Activated CD4-positive, CD25-positive, alpha-beta regulatory T cell treated with anti-CD3 and anti-CD28 coated beads, Interleukin-2, amount 50 U/mL, for 16 hours (primary cell): ENCODE data around the gene CDH13.

Experiments
- DNase-seq: peaks from one replicate; pipeline ENCODE4 v3.0.0-alpha.2; 2020; ENCODE audit warnings: low read depth, low spot score

CDH13 gene

DNA sequence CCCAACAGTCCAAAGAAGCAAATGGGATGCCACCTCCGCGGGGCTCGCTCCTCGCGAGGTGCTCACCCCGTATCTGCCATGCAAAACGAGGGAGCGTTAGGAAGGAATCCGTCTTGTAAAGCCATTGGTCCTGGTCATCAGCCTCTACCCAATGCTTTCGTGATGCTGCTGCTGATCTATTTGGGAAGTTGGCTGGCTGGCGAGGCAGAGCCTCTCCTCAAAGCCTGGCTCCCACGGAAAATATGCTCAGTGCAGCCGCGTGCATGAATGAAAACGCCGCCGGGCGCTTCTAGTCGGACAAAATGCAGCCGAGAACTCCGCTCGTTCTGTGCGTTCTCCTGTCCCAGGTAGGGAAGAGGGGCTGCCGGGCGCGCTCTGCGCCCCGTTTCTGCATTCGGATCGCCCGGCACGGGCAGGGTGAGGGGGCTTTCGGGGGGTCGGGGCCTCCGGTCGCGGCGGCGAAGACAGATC is at the start of gene CDH13:
CDH13 (plus strand) TSS at position 179 of the 471 bp plus-strand sequence.
- no peak for DNase-seq

DNA sequence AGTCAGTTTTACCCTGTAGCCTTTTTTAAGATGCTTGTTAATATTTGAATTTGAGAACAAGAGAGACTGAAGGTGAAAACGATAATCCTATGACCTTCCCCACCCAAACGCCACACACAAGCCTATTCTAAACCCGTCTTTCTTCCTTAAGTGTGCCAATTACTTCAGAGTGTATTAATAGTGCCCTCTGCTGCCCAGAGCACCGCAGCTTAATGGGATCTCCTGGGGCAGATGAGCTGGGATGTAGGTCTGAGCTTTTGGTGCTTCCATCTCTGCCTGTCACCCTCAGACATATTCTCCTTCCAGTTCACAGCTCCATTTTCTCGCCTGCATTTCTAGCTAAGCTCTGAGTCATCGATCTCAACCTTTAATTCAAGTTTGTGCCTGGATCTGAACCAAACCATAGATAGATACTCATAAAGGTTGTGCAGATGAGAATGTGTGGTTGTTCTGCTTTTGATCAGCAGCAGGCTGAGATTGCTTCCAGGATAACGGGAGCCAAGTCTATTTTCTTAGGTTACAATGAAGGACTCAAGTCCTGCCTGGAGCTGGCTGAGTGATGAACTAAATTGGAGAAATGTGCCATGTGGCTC is 46.4 kb upstream of the CDH13 start:
- DNase-seq, result no peak

GRCh38 chr16:82582975-82583374 is 43.8 kb upstream of the CDH13 start:
- DNase-seq, result no peak

DNA sequence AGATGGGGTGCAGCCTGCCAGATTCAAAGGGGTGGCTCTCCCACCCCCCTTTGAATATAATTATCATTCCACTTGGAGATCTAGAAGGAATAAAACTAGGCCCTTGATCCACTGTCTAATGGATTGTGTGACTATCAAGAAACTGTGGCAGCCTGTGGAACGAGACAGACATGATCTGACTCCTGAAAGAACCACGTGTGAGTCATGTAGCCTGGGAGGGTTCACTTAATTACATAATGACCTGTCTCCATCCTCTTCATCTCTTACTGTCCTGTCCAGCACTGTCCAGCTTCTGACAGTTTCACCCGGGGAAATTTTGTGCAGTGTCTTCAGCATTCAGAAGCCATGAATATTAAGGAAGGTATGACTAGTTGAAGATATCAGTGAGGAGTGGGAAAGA is 43.3 kb upstream of the CDH13 start:
- no peak for DNase-seq

- DNase-seq, result no peak
Measured at GRCh38 chr16:82584553-82585152, 42.1 kb upstream of the CDH13 start.

DNA sequence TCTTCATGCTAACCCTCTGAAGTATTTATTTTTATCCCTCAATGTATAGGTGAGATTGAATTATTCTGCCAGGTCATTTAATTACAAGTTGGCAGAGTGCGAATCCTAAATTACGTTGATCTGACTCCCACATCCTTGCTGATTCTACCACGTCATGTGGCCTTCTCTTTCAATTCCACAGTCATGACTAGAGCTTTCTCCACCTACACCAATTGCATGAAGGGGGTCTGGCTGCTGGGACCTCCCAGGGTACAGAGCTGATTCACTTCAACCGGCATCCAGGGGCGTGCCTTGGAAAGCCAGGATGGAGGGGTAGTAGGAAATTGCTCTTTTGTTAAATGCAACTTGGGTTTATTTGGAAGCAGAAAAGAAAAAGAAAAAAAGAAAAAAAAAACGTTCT is 41.1 kb upstream of the CDH13 start:
- no peak for DNase-seq

DNA sequence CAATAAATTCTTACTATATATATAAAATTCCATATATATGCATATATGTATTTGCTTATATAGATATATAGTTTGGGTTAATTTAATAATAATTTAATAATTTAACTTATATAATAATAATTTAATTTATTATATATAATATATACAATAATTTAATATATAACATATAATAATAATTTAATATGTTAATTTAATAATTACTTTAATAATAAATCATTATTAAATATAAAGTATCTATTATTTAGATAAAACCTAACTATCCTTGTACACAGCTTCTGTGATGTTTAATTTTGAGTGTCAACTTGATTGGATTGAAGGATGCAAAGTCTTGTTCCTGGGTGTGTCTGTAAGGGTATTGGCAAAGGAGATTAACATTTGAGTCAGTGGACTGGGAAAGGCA is 40.6 kb upstream of the CDH13 start:
- no peak for DNase-seq

GRCh38 chr16:82587289-82587688 is 39.5 kb upstream of the CDH13 start:
- no peak for DNase-seq

DNA sequence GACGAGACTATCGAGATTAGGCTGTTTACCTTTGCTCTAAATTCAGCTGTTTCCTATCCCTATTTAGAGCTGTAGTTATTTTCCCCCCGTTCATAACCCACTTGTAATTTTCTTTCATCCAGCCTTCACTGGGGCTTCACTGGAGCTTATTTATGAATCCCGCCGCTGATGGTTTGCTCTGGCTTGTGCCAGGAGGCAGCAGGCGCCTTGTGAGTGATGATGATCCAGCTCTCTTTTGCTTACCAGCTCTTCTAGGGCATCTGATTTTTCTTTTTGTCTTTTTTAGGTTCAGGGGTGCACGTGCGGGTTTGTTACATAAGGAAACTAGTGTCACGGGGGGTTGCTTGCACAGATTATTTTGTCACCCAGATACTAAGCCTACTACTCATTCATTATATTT is 37.4 kb upstream of the CDH13 start:
- no peak for DNase-seq

- no peak for DNase-seq
Measured at GRCh38 chr16:82594114-82594513, 32.7 kb upstream of the CDH13 start.

DNA sequence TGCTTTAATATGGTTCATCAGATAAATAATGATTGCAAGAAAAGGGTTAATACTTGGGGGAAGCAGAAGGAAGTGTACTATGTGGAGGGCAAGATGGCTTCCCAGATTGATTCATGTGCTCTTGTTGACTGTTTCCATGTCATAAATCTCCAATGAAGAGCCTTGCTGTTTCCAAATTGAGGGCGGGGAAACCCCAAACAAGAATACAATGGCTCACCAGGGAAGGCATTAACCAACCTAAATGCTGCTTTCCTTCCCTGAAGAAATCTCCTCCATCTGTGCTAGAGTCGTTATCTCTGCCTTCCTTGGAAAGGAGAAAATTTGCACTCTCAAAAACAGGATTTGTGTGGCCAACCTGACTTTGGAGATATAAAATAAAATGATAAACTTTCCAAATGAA is 28.0 kb upstream of the CDH13 start:
- DNase-seq, result no peak

DNA sequence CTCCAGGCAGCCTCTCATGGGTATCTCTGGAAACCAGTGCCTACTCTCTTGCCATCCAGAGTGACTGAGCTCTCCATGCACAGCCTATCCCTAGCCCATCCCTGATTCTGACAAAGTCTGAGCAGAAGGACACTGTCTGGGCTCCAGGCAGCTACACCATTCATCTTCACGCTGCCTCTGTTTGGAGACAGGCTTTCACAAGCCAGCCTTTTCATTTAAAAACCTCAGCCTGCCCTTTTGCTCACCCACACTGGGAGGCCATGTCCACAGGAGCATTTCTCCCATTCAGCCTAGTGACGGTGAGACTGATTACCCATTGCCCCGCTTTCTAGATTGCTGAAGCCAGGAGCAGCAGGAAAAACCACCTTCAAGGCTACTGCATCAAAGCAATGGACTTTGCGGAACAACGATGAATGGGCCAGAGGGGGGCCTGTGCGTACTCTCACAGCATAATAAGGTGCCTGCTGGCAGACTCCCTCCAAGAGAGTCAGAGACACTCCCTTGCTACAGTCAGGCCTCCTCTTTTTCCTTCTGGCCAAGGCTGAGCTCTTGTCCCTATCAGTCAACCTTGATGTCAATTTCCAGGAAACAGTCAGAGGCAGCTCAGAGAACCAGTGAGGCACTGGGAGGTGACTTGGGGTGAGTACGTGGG is 24.7 kb upstream of the CDH13 start:
- no peak for DNase-seq

- no peak for DNase-seq
Measured at GRCh38 chr16:82603784-82604411, 22.9 kb upstream of the CDH13 start.

GRCh38 chr16:82605076-82605475 is 21.7 kb upstream of the CDH13 start:
- DNase-seq, result no peak

DNA sequence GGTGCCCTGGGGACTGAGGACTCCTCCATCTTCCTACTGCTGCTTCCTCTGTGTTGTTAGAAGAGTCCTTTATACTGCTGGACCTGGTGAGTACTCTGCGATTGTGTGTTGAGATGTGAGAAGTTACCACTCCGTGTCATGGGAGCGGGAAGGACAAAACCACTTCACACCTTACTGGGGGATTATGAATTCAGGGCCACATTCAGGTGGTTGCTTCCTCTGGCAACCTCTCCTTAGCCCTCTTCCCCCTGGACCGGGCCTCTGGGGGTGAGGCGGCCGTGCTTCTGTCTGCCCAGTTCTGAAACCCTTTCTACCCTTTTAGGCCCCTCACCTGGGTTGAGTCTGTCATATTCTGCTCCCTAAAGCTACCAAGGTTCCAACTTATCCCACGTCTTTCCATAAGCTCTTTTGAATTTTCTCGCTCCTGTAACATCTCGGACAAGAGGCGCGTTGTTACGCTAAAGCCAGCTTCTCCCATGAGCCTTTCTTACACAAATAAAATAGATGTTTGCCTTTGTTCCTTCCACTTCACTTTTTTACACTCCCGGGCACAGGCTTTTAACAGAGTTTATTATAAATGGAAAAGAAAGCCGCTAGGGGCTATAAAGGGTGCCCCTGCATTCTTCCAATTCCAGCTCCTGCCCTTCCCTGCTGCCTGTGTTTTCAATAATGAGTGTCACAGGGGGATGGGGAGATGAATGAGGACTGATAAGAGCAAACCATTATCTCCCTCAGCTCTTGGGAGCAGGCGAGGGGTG is 20.7 kb upstream of the CDH13 start:
- no peak for DNase-seq

DNA sequence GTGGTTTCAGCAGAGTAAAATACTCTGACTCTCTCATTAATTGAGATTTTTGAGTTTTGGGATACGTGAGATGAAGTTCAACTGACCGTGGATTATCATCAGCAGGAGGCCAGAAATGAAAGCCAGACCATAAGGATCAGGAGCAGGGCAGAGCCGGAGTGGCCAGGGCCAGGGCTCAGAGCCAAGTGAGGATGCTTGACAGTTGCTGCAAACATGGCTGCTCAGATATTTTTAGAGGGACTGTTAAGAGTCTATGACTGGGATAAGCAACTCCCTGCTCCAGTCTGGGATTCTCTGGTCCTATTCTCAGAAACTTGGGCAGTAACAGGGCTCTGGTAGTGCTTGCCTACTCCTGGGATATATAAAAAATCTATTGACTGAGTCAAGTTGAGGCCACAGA is 17.6 kb upstream of the CDH13 start:
- no peak for DNase-seq

DNA sequence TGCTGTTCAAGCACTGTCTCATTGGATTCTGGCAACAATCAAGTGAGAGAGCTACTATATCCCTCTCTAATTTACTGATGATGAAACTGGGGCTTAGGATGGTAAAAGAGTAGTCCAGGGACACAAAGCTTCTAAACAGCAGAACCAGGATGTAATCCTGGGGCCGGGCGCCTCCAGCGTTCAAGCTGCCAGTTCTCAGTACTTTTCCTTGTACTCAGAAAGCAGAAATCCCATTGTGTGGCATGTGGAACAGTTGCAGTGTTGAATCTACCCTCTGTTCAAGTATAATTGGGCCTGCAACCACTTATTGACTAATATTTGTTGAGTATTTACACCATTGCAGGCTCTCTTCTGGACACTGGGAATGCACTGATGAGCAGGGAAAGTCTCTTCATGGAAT is 14.5 kb upstream of the CDH13 start:
- DNase-seq, result no peak

- DNase-seq, result no peak
Measured at GRCh38 chr16:82616356-82616755, 10.4 kb upstream of the CDH13 start.

DNA sequence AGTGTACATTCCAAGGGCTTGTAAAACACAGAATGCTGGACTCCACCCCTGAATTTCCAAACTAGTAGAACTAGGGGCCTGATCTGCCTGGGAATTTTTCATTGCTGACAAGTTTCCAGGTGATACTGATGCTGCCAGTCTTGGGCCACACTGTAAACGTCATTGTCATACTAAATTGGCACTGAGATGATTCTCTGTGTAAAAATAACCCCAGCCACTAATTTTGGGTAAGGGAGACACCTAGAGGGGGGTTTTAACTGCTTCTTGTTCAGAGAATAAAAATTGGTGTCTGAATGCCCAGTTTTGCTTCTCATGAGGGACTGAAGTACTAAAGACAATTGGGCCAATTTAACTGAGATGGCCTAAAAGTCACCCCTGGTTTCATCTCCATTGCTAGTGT is 5.0 kb upstream of the CDH13 start:
- DNase-seq, result no peak

DNA sequence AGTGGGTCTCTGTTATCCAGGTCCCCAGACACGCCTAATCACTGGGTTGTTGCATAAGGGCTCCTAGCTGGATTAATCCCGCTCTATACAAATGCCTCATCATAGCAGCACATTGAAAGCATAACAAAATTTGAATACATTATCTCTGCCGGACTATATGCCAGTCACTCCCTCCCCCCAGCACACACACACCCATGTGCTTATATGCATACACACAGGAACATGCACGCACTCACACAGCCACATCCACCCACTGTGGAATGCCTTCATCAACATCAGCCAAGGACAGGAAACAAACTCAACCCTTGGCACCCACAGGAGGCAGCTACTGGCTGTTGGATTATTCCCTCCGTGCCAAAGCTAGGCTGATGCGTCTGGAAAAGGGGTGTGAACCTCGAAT is 3.5 kb upstream of the CDH13 start:
- no peak for DNase-seq

DNA sequence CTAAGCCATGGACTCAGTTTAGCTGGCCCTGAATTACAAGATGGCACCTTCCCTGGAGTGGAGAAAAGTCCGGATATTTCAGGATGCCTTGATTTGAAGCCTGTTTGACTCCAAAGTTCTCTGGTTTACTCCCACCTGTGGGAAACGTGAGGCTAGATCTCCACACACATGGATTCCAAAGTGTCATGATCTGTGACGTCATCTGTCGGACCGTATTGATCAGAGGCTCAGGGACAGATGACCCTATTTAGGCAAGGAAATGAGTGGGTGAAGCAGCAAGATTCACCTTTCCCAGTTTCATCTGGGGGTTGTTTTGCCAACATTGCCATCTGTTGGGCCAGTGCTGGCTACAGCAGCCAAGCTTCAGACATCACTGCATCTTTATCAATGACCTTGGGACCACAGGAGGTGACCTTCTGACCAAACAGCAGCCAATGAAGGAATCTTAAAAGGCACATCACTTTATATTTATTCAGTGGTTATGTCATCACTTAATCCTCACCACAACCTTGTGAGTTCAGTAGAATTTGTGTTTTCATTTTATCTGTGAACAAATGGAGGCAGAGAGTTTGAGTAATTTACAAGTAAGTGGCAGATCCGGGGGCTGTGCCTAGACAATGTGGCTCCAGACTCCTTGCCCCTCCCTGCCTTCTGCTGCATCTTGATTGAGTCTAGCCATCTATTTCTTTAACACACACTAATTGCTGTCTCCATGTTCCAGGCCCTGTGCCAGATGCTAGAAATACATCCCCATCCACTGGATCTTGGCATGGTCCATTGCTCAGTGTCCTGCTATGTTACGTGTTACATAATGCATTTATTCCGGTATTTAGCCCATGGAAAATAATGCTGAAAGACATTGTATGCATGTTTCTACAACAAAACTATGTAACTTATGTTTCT is 1.5 kb upstream of the CDH13 start:
- DNase-seq, result no peak
